PC-9 (cell line): ENCODE measurements around the gene TOMM20. TPM values are rescaled to one million over a fixed set of nuclear protein-coding genes. Genes with fewer than 3 reads are reported as not detected.

Experiments used
- BruUV-seq: library from RNA; stranded (reverse); fragments of 400-500 nt; replicated peaks from 2 replicates; lab custom pipeline; 2021; lab: Mats Ljungman, UMichigan
- CTCF ChIA-PET: fragments of 300-600 bp; sonication (Branson Sonifier 250); formaldehyde crosslinking; loops from one replicate; lab custom pipeline; 2022; ENCODE audit warnings: antibody characterized with exemption; lab: Charles Lee
- POLR2A ChIA-PET: fragments of 300-600 bp; sonication (Branson Sonifier 250); formaldehyde crosslinking; loops from one replicate; lab custom pipeline; 2022; ENCODE audit warnings: antibody characterized with exemption; ENCODE audit not compliant: unreplicated experiment; lab: Charles Lee
- DNase-seq, 2 experiments: peaks; one replicate each; pipeline versions ENCODE4 v3.0.0 to v3.0.0-alpha.2; 2015 to 2022; ENCODE audit warnings: mixed read lengths in 1 of 2
- H2AFZ ChIP-seq: fragments of 200-600 bp; sonication (generic); 2 replicates; pipeline ENCODE4 v1.8.1; 2017; ENCODE audit warnings: antibody characterized with exemption
- H3F3A ChIP-seq: fragments of 200-600 bp; sonication (generic); 2 replicates; pipeline ENCODE4 v1.8.1; 2017; ENCODE audit warnings: antibody characterized with exemption, mild to moderate bottlenecking, low read depth; ENCODE audit not compliant: insufficient read depth
- H3K27ac ChIP-seq: fragments of 200-600 bp; sonication (generic); 2 replicates; pipeline ENCODE4 v1.6.1; 2016; ENCODE audit warnings: mixed run types
- H3K27me3 ChIP-seq: fragments of 200-600 bp; sonication (generic); 2 replicates; pipeline ENCODE4 v1.6.1; 2016; ENCODE audit warnings: low read depth, mixed run types; ENCODE audit not compliant: insufficient read depth
- H3K36me3 ChIP-seq: fragments of 200-600 bp; sonication (generic); 2 replicates; pipeline ENCODE4 v1.6.1; 2016; ENCODE audit warnings: low read depth, mixed run types
- H3K4me1 ChIP-seq: fragments of 200-600 bp; sonication (generic); replicated peaks from 2 replicates; pipeline ENCODE4 v1.6.1; 2016; ENCODE audit warnings: mixed run types; ENCODE audit not compliant: insufficient read depth
- H3K4me2 ChIP-seq: fragments of 200-600 bp; sonication (generic); 2 replicates; pipeline ENCODE4 v1.6.1; 2017; ENCODE audit warnings: mixed run types
- H3K4me3 ChIP-seq: fragments of 200-600 bp; sonication (generic); 2 replicates; pipeline ENCODE4 v1.6.1; 2016; ENCODE audit warnings: mixed run types
- H3K79me2 ChIP-seq: fragments of 200-600 bp; sonication (generic); 2 replicates; pipeline ENCODE4 v1.6.1; 2017; ENCODE audit warnings: low read depth, mixed run types
- H3K9me2 ChIP-seq: fragments of 200-600 bp; sonication (generic); 2 replicates; pipeline ENCODE4 v1.8.1; 2017; ENCODE audit warnings: mild to moderate bottlenecking; ENCODE audit not compliant: insufficient read depth
- H3K9me3 ChIP-seq: fragments of 200-600 bp; sonication (generic); 2 replicates; pipeline ENCODE4 v1.8.1; 2016; ENCODE audit warnings: low read depth; ENCODE audit not compliant: insufficient read depth
- H4K20me1 ChIP-seq: fragments of 200-600 bp; sonication (generic); 2 replicates; pipeline ENCODE4 v1.8.1; 2017; ENCODE audit not compliant: insufficient read depth
- CTCF ChIP-seq: fragments of 200-600 bp; sonication (generic); conservative IDR thresholded peaks from 2 replicates; pipeline ENCODE4 v1.6.1; 2017; ENCODE audit warnings: mixed run types, antibody characterized with exemption, mild to moderate bottlenecking, moderate library complexity
- EZH2 ChIP-seq: fragments of 200-600 bp; sonication (generic); IDR thresholded peaks from 2 replicates; pipeline ENCODE4 v1.8.0; 2017; ENCODE audit warnings: antibody characterized with exemption, low read depth
- intact Hi-C: fragments of 100-400 bp; cut with micrococcal nuclease; formaldehyde crosslinking; loops from one replicate; pipeline ENCODE4 v1.10.0; 2022; ENCODE audit not compliant: unreplicated experiment
- total RNA-seq: library from RNA; stranded (reverse); gene quantifications from 2 replicates; pipeline ENCODE4 v1.2.3, GENCODE V29; 2021

Gene TOMM20
- total RNA-seq, 1 experiment from 2014 or later: 165 TPM

- no peak overlapping the region for H3K4me3 ChIP-seq
- BruUV-seq: no TSS peak
- peaks cover 31% of the 10 kb centered on the region; the same call in 1 of the 2 replicates for H3F3A ChIP-seq
- ChIA-PET POLR2A (no interaction called here), CTCF (interaction anchor here (0.6 kb wide), 1 partner anchor 72 kb away, joined by 3 read pairs; no protein-coding TSS in a partner anchor)
- H3K9me2 ChIP-seq: no peaks in the 10 kb centered on the region
- peaks cover 5% of the 10 kb centered on the region; the same call in 1 of the 2 replicates for H4K20me1 ChIP-seq
- H3K36me3 ChIP-seq: peaks cover 14% of the 10 kb centered on the region; the same call in 1 of the 2 replicates
- H2AFZ ChIP-seq: no peak overlapping the region
- no peak for TF ChIP-seq EZH2
- no peak for TF ChIP-seq CTCF
- no peaks in the 10 kb centered on the region for H3K79me2 ChIP-seq
- no peak overlapping the region for H3K4me2 ChIP-seq
- H3K9me3 ChIP-seq: no peaks in the 10 kb centered on the region
- no peaks in the 10 kb centered on the region for H3K27me3 ChIP-seq
- H3K27ac ChIP-seq: no peak overlapping the region
- no peak for DNase-seq
- intact Hi-C loops: no loop called here
- no peaks in the 10 kb centered on the region for H3K4me1 ChIP-seq
Observed at GRCh38 chr1:235168375-235168774, 39.7 kb upstream of the TOMM20 start.

- TF ChIP-seq EZH2 (no peak), CTCF (no peak)
- H3K4me1 ChIP-seq: peaks cover 16% of the 10 kb centered on the region
- H3F3A ChIP-seq: peaks cover 21% of the 10 kb centered on the region
- peak overlapping the region; percentile 82 for H3K4me2 ChIP-seq
- H3K36me3 ChIP-seq: peaks cover 12% of the 10 kb centered on the region
- ChIA-PET POLR2A (interaction anchor here (0.7 to 0.9 kb wide), 2 partner anchors 28 to 192 kb away, joined by 3 to 30 read pairs; no protein-coding TSS in a partner anchor), CTCF (interaction anchor here (0.6 kb wide), 1 partner anchor 619 kb away, joined by 7 read pairs; no protein-coding TSS in a partner anchor)
- no peaks in the 10 kb centered on the region for H3K27me3 ChIP-seq
- no peak for DNase-seq
- TSS peak; percentile 82 for BruUV-seq
- H3K79me2 ChIP-seq: peaks cover 39% of the 10 kb centered on the region
- peak overlapping the region; percentile 73 for H3K4me3 ChIP-seq
- no peaks in the 10 kb centered on the region for H3K9me2 ChIP-seq
- H3K9me3 ChIP-seq: no peaks in the 10 kb centered on the region
- intact Hi-C loops: loop anchor here (2.0 to 5.0 kb wide), 3 partner anchors 165 to 343 kb away; partner anchors contain the start of genes ARID4B, B3GALNT2 and GGPS1
- H2AFZ ChIP-seq: peak overlapping the region; percentile 88
- H4K20me1 ChIP-seq: no peaks in the 10 kb centered on the region; the same call in 1 of the 2 replicates
- peak overlapping the region; percentile 85 for H3K27ac ChIP-seq
Observed at GRCh38 chr1:235161685-235162327, 33.2 kb upstream of the TOMM20 start.

- POLR2A ChIA-PET: interaction anchor here (0.5 to 0.9 kb wide), 7 partner anchors 24 to 790 kb away, joined by 3 to 6 read pairs (median 3); no protein-coding TSS in a partner anchor
- H3K79me2 ChIP-seq: peaks cover 39% of the 10 kb centered on the region
- H3K27me3 ChIP-seq: no peaks in the 10 kb centered on the region
- H3F3A ChIP-seq: peaks cover 21% of the 10 kb centered on the region
- peak within 1 kb of the TSS; percentile 82 for H3K4me2 ChIP-seq
- BruUV-seq: no TSS peak
- H3K9me2 ChIP-seq: no peaks in the 10 kb centered on the region
- TF ChIP-seq EZH2 (no peak), CTCF (no peak)
- peaks cover 16% of the 10 kb centered on the region for H3K4me1 ChIP-seq
- peak; percentile 80 to 95 for DNase-seq
- H3K4me3 ChIP-seq: peak within 1 kb of the TSS; percentile 73
- H3K9me3 ChIP-seq: no peaks in the 10 kb centered on the region
- peak within 1 kb of the TSS; percentile 88 for H2AFZ ChIP-seq
- CTCF ChIA-PET: no interaction called here
- H3K27ac ChIP-seq: peak within 1 kb of the TSS; percentile 85
- intact Hi-C loops: loop anchor here (2.0 to 5.0 kb wide), 3 partner anchors 166 to 344 kb away; partner anchors contain the start of genes ARID4B, B3GALNT2 and GGPS1
- peaks cover 17% of the 10 kb centered on the region for H3K36me3 ChIP-seq
- H4K20me1 ChIP-seq: no peaks in the 10 kb centered on the region; the same call in 1 of the 2 replicates
Observed at GRCh38 chr1:235160957-235161684, 32.5 kb upstream of the TOMM20 start, which contains the start of gene RBM34. TSS of gene RBM34 (minus strand) at chr1:235161250. CDS start at chr1:235161226, 24 bp downstream.
